Measurements from ENCODE around the gene PPM1A. TPM values are rescaled to one million over a fixed set of nuclear protein-coding genes. Genes with fewer than 3 reads are reported as not detected.
"Not testable (repeated sequence)": the region's sequence is repeated elsewhere in the genome, so short reads cannot be mapped to it uniquely, and the experiment has no call there.

PPM1A gene
- total and polyA plus RNA-seq, 2 donors (not counting 1 experiment from before 2014, with no cell fraction given): 15.5 to 59.0 TPM

GRCh38 chr14:60315196-60315990, 66.4 kb downstream of the PPM1A start:
- no peaks in the 10 kb centered on the region for H3K36me3 ChIP-seq (replicated peaks in 1 of 2; ENCODE audit: control extremely low read depth in 1 of 2, control insufficient read depth in 1 of 2, extremely low read depth in 1 of 2, insufficient read depth in 2 of 2, low read length in 1 of 2)
- Mint-ChIP-seq H3K27me3 (peaks cover 29% of the 10 kb centered on the region), H3K9me3 (ENCODE audit: insufficient read depth) (no peaks in the 10 kb centered on the region), H3K4me3 (no peak overlapping the region), H3K4me1 (no peaks in the 10 kb centered on the region), H3K27ac (no peak overlapping the region)
- ChIA-PET CTCF (interaction anchor here (1.4 kb wide), 1 partner anchor 34 kb away, joined by 3 read pairs; no protein-coding TSS in a partner anchor), POLR2A (no interaction called here)
- H4K20me1 ChIP-seq (ENCODE audit: control insufficient read depth, insufficient read depth, low read length, poor library complexity, severe bottlenecking): no peaks in the 10 kb centered on the region
- peaks cover 0 to 8% (median 0%) of the 10 kb centered on the region in 4 experiments for H3K27me3 ChIP-seq (replicated peaks in 1 of 4; ENCODE audit: control extremely low read depth in 1 of 4, control insufficient read depth in 3 of 4, insufficient read depth in 4 of 4, low read length in 3 of 4)
- 92% methylated on average over 6 of the region's 8 CpGs for WGBS (ENCODE audit: insufficient coverage)
- no peak overlapping the region for H3K4me3 ChIP-seq (ENCODE audit: control extremely low read depth in 1 of 5, extremely low read depth in 1 of 5, insufficient read depth in 1 of 5, low read depth in 2 of 5, low read length in 4 of 5)
- peaks cover 0 to 3% (median 0%) of the 10 kb centered on the region in 3 donors for H3K9me3 ChIP-seq (ENCODE audit: control extremely low read depth in 1 of 3, control insufficient read depth in 2 of 3, insufficient read depth in 1 of 3, low read length in 2 of 3)
- H3K4me2 ChIP-seq (replicated peaks; ENCODE audit: low read depth, low read length, poor library complexity, severe bottlenecking): no peak overlapping the region
- H2AFZ ChIP-seq (ENCODE audit: insufficient read depth, low read depth, low read length, poor library complexity, severe bottlenecking): no peak overlapping the region
- no peak overlapping the region for H3K27ac ChIP-seq (ENCODE audit: low read length in 2 of 2)
- ATAC-seq (ENCODE audit: low read depth) (no peak), DNase-seq (no peak)
- TF ChIP-seq EZH2 (IDR thresholded peaks at IDR 0.05; ENCODE audit: borderline replicate concordance, insufficient read depth, low read depth, low read length, poor library complexity, severe bottlenecking): no peak
- TF ChIP-seq, protein P1, sequence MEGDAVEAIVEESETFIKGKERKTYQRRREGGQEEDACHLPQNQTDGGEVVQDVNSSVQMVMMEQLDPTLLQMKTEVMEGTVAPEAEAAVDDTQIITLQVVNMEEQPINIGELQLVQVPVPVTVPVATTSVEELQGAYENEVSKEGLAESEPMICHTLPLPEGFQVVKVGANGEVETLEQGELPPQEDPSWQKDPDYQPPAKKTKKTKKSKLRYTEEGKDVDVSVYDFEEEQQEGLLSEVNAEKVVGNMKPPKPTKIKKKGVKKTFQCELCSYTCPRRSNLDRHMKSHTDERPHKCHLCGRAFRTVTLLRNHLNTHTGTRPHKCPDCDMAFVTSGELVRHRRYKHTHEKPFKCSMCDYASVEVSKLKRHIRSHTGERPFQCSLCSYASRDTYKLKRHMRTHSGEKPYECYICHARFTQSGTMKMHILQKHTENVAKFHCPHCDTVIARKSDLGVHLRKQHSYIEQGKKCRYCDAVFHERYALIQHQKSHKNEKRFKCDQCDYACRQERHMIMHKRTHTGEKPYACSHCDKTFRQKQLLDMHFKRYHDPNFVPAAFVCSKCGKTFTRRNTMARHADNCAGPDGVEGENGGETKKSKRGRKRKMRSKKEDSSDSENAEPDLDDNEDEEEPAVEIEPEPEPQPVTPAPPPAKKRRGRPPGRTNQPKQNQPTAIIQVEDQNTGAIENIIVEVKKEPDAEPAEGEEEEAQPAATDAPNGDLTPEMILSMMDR (IDR thresholded peaks at IDR 0.05): no peak
- no peaks in the 10 kb centered on the region for H3K79me2 ChIP-seq (ENCODE audit: control insufficient read depth, insufficient read depth, low read length)
- intact Hi-C loops (cut with micrococcal nuclease): no loop called here
- H3K9ac ChIP-seq (ENCODE audit: low read length): no peak overlapping the region
- no peaks in the 10 kb centered on the region for H3K4me1 ChIP-seq (ENCODE audit: control insufficient read depth in 2 of 2, insufficient read depth in 2 of 2, low read length in 2 of 2)

- intact Hi-C loops (cut with micrococcal nuclease): no loop called here
- H2AFZ ChIP-seq (ENCODE audit: insufficient read depth, low read depth, low read length, poor library complexity, severe bottlenecking): no peak overlapping the region
- no peaks in the 10 kb centered on the region for H3K4me1 ChIP-seq (ENCODE audit: control insufficient read depth in 2 of 2, insufficient read depth in 2 of 2, low read length in 2 of 2)
- H4K20me1 ChIP-seq (ENCODE audit: control insufficient read depth, insufficient read depth, low read length, poor library complexity, severe bottlenecking): no peaks in the 10 kb centered on the region
- no peak overlapping the region for H3K9ac ChIP-seq (ENCODE audit: low read length)
- Mint-ChIP-seq H3K9me3 (ENCODE audit: insufficient read depth) (no peaks in the 10 kb centered on the region), H3K4me1 (no peaks in the 10 kb centered on the region), H3K27me3 (peaks cover 27% of the 10 kb centered on the region), H3K4me3 (no peak overlapping the region), H3K27ac (no peak overlapping the region)
- no peaks in the 10 kb centered on the region for H3K79me2 ChIP-seq (ENCODE audit: control insufficient read depth, insufficient read depth, low read length)
- H3K9me3 ChIP-seq (ENCODE audit: control extremely low read depth in 1 of 3, control insufficient read depth in 2 of 3, insufficient read depth in 1 of 3, low read length in 2 of 3): peaks cover 0 to 3% (median 0%) of the 10 kb centered on the region in 3 donors
- 95% methylated on average over 2 of the region's 4 CpGs for WGBS (ENCODE audit: insufficient coverage)
- no peaks in the 10 kb centered on the region for H3K36me3 ChIP-seq (replicated peaks in 1 of 2; ENCODE audit: control extremely low read depth in 1 of 2, control insufficient read depth in 1 of 2, extremely low read depth in 1 of 2, insufficient read depth in 2 of 2, low read length in 1 of 2)
- no peak overlapping the region for H3K27ac ChIP-seq (ENCODE audit: low read length in 2 of 2)
- no peak overlapping the region for H3K4me2 ChIP-seq (replicated peaks; ENCODE audit: low read depth, low read length, poor library complexity, severe bottlenecking)
- no peak for TF ChIP-seq EZH2 (IDR thresholded peaks at IDR 0.05; ENCODE audit: borderline replicate concordance, insufficient read depth, low read depth, low read length, poor library complexity, severe bottlenecking)
- TF ChIP-seq, protein P1 (IDR thresholded peaks at IDR 0.05): no peak
- peaks cover 0 to 8% (median 0%) of the 10 kb centered on the region in 4 experiments for H3K27me3 ChIP-seq (replicated peaks in 1 of 4; ENCODE audit: control extremely low read depth in 1 of 4, control insufficient read depth in 3 of 4, insufficient read depth in 4 of 4, low read length in 3 of 4)
- DNase-seq (no peak), ATAC-seq (ENCODE audit: low read depth) (no peak)
- ChIA-PET CTCF (no interaction called here), POLR2A (no interaction called here)
- H3K4me3 ChIP-seq (ENCODE audit: control extremely low read depth in 1 of 5, extremely low read depth in 1 of 5, insufficient read depth in 1 of 5, low read depth in 2 of 5, low read length in 4 of 5): no peak overlapping the region
These were observed 68.6 kb downstream of the PPM1A start for GRCh38 chr14:60317609-60318008.

- H3K27ac ChIP-seq (ENCODE audit: low read length in 2 of 2); H3K9ac ChIP-seq (ENCODE audit: low read length); H3K4me1 Mint-ChIP-seq; intact Hi-C loops (cut with micrococcal nuclease); H3K4me3 ChIP-seq (ENCODE audit: control extremely low read depth in 1 of 5, extremely low read depth in 1 of 5, insufficient read depth in 1 of 5, low read depth in 2 of 5, low read length in 4 of 5); H3K36me3 ChIP-seq (replicated peaks in 1 of 2; ENCODE audit: control extremely low read depth in 1 of 2, control insufficient read depth in 1 of 2, extremely low read depth in 1 of 2, insufficient read depth in 2 of 2, low read length in 1 of 2); H3K27me3 ChIP-seq (replicated peaks in 1 of 4; ENCODE audit: control extremely low read depth in 1 of 4, control insufficient read depth in 3 of 4, insufficient read depth in 4 of 4, low read length in 3 of 4); H3K4me2 ChIP-seq (replicated peaks; ENCODE audit: low read depth, low read length, poor library complexity, severe bottlenecking); H3K9me3 Mint-ChIP-seq (ENCODE audit: insufficient read depth); H3K4me3 Mint-ChIP-seq; ATAC-seq (ENCODE audit: low read depth); H3K27ac Mint-ChIP-seq; H3K4me1 ChIP-seq (ENCODE audit: control insufficient read depth in 2 of 2, insufficient read depth in 2 of 2, low read length in 2 of 2); H2AFZ ChIP-seq (ENCODE audit: insufficient read depth, low read depth, low read length, poor library complexity, severe bottlenecking); H3K9me3 ChIP-seq (ENCODE audit: control extremely low read depth in 1 of 3, control insufficient read depth in 2 of 3, insufficient read depth in 1 of 3, low read length in 2 of 3); H4K20me1 ChIP-seq (ENCODE audit: control insufficient read depth, insufficient read depth, low read length, poor library complexity, severe bottlenecking); H3K79me2 ChIP-seq (ENCODE audit: control insufficient read depth, insufficient read depth, low read length); DNase-seq; POLR2A ChIA-PET: not testable (repeated sequence)
- WGBS (ENCODE audit: insufficient coverage): 67% methylated on average over 2 of the region's 3 CpGs
- CTCF ChIA-PET: interaction anchor here (3.3 kb wide), 1 partner anchor 11 kb away, joined by 19 read pairs; no protein-coding TSS in a partner anchor
- peaks cover 14% of the 10 kb centered on the region for H3K27me3 Mint-ChIP-seq
These were observed 71.8 kb downstream of the PPM1A start for GRCh38 chr14:60320860-60321259.

Data from B cell (primary cell).